GM12801 (cell line): Measurements from ENCODE around the gene POLR3E.

Experiments
- TF ChIP-seq, protein P1 (sequence below): IDR thresholded peaks from one replicate; pipeline ENCODE4 v1.5.1; 2011; ENCODE audit warnings: control low read depth; ENCODE audit not compliant: insufficient read length; ENCODE audit errors: extremely low read depth

The POLR3E gene

DNA sequence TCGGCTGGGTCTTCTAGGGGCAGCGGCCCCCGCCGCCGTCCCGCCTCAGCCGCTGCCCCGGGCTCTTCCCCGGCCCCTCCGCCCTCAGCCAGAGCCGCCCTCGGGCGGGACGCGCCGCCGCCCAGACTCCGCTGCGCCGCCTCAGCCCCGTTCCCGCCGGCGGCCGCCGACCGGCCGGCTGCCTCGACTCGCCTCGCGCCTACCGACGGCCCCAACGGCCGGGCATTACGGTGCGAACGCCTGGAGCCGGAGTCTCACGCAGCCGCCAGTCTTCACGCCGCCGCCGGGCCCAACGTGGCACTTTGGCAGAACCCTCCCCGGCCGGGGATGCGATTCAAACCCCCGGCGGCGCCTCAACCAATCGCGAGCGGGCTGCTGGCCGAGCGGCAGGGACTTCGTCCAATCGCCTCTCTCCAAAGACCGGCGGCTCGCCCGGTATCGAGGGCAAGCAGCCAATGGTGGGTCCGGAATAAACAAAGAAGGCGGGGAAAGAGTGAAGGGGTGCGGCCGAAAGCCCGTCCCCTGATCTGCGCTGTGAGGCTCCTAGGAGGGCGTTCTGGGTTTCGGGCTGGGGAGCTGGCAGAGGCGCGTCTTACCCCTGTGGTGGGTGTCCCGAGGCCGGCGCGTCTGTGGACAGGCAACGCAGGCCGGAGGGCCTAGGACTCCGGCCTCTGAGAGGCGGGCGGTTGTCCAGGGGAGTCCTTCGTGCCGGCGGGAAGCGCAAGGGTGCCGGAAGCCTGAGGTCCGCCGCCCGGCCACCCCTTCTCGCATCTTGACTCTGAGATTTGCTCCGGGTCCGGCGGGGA, 77.3 kb downstream of the POLR3E start, which contains the start of gene CDR2:
TSS of gene CDR2 (minus strand) at position 309 of the 806 bp plus-strand sequence. CDS start 310 bp downstream, outside the sequence.
- TF ChIP-seq, protein P1, sequence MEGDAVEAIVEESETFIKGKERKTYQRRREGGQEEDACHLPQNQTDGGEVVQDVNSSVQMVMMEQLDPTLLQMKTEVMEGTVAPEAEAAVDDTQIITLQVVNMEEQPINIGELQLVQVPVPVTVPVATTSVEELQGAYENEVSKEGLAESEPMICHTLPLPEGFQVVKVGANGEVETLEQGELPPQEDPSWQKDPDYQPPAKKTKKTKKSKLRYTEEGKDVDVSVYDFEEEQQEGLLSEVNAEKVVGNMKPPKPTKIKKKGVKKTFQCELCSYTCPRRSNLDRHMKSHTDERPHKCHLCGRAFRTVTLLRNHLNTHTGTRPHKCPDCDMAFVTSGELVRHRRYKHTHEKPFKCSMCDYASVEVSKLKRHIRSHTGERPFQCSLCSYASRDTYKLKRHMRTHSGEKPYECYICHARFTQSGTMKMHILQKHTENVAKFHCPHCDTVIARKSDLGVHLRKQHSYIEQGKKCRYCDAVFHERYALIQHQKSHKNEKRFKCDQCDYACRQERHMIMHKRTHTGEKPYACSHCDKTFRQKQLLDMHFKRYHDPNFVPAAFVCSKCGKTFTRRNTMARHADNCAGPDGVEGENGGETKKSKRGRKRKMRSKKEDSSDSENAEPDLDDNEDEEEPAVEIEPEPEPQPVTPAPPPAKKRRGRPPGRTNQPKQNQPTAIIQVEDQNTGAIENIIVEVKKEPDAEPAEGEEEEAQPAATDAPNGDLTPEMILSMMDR: no peak

DNA sequence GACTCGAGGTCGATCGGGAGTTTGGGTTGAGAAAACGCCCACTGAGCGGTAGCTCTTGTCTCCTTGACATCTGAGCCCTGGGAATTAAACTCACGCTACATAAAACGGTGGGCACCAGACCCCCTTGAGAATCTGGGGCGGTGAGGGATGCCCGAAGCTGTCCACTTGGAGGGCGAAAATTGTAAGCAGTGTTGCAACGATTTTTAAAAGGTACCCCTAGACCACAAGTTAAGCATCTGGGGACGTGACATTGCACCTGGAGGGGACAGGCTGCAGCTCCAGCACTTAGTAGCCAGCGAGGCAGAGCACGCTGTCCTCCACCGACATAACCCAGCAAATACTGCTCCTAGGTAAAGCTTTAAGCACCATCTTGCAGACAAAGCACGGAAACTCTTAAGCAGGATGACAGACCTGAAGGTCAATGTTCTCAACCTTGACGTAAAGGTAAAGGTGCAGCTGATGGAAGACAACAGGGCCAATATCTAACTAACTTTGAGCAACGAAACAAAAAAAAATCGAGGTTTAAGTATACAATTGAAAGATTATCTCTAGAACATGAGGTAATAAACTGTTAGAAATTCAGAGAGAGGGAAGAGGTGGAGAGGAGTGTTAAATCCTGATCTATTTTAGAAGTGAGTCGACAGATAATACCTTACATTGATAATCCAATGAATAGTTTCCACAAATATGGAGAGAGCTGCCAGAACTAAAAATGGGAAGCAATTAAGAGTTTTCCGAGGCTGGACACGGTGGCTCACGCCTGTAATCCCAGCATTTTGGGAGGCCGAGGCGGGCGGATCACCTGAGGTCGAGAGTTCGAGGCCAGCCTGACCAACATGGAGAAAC, 78.1 kb downstream of the POLR3E start:
- TF ChIP-seq, protein P1: no peak

DNA sequence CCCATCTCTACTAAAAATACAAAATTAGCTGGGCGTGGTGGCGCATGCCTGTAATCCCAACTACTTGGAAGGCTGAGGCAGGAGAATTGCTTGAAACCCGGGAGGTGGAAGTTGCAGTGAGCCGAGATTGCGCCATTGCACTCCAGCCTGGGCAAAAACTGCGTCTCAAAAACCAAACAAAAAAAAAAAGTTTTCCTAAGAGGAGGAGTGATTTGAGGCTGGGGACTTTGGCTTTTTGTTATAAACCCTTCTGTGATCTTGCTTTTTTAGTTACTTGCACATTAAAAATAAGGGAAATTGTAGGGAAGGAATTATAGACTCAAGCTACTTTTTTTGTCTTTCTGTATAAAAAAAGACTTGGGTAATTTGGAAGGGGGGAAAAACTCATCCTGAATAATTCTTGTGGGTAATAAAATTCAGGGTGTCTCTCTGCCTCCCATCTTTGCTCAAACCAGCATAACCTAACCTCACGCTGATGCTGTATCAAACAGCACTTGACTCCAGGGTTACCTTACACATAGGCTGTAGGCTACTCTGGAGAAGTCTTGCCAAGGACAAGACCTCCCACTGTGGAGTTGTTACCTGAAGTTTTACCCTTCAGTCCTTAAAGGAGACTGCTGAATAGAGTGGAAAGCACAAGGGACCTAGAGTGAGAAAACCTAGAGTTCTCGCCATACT, 78.9 kb downstream of the POLR3E start:
- TF ChIP-seq, protein P1: no peak

DNA sequence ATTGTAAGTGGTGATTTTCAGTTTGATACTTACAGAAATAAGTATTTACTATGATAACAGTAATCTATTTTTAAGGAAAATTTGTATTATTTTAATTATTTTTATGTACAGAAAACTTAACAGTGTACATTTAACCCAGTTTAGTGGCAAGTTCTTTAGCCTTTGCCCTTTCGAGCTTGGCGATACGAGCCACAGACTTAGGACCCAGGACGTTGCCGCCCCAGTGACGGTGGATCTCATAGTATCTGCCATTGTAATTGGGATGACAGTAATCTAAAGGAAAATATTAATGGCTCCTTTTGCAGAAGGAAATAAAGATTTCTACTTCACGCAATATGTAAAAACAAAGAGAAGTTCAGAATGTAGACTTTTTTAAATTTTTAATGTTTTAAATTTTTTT, 82.4 kb downstream of the POLR3E start:
- TF ChIP-seq, protein P1: no peak

DNA sequence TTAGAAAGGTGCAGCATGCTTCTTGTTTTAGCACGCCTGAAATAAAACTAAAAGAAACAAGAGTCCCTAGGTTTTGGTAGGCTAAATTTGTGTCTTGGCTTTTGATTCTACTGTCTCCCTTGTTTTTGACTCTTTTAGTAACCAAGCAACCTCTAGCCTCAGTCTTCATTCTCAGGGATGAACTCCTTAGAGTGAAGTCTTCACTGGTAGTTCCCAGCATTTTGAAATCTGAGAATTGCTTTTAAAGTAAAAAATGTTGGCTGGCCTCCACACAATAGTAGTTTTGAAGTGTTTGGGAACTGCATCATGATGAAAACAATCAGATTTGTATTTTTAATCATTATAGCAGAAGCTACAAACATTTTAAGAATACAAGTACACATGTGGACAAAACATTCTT, 83.3 kb downstream of the POLR3E start:
- TF ChIP-seq, protein P1: no peak

DNA sequence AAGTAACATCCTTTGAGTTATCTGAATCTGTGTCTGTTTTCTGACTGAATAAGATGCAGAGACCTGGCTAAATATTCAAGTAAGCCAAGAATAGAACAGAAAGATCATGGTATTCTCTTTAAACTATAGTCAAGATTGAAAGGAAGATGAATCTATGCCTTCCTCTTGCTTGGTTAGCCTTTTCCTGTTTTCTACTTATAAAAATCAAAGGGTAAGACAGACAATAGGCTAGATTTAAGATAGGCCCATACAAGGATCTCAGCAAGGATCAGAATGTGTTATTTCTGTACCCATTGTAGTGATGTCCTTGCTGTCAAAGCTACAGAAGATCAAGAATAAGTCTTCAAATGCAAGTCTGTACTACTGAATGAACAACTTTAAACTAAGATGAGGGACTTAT, 84.2 kb downstream of the POLR3E start:
- TF ChIP-seq, protein P1: no peak

DNA sequence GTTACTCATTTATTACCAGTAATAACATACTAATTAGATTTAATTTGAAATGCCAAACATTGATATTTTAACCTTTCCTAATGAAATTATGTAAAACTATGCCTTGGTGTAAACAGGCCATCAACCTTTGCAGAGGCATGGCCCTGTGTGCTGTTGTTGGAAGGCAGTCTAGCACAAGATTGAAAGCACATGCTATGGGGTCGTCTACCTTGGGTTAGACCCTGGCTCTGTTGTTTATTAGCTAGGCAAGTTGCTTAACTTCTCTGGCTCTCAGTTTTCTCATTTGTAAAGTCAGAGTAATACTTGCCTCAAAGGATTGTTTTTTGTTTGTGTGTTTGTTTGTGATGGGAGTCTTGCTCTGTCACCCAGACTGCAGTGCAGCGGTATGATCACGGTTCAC, 86.6 kb downstream of the POLR3E start:
- TF ChIP-seq, protein P1: no peak
